ENCODE results near the gene DMD. TPM values are rescaled to one million over a fixed set of nuclear protein-coding genes. Genes with fewer than 3 reads are reported as not detected.

The DMD gene
- total and polyA plus RNA-seq, 2 donors (not counting 1 experiment from before 2014, with no cell fraction given) = 2.0 to 51.8 TPM

DNA sequence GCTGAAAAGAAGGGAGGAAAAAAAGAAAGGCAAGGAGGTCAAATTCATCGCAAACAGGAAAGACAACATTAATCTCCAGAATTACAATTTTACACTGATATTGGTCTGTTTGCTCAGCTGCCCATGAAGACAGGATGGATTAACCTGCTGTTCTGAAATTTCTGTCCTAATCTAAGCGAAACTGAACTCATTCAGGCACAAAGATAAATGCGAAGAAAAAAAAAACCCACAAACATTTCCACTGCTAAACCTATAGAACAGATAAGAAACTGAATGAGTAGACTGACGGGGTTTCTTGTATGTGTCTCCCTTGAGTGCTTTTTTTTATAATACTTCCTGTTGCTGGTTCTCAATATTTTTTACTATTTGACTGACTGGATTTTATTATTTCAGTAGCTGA, 1887.7 kb downstream of the DMD start:
- Mint-ChIP-seq H3K4me3 (no peak overlapping the region), H3K9me3 (ENCODE audit: insufficient read depth) (no peaks in the 10 kb centered on the region), H3K27ac (no peak overlapping the region), H3K27me3 (peaks cover 3% of the 10 kb centered on the region), H3K4me1 (no peaks in the 10 kb centered on the region)
- Histone ChIP-seq H3K36me3 (replicated peaks in 1 of 2; ENCODE audit: control extremely low read depth in 1 of 2, control insufficient read depth in 1 of 2, extremely low read depth in 1 of 2, insufficient read depth in 2 of 2, low read length in 1 of 2) (no peaks in the 10 kb centered on the region), H3K4me2 (replicated peaks; ENCODE audit: low read depth, low read length, poor library complexity, severe bottlenecking) (no peak overlapping the region), H3K27ac (ENCODE audit: low read length in 2 of 2) (no peak overlapping the region), H2AFZ (ENCODE audit: insufficient read depth, low read depth, low read length, poor library complexity, severe bottlenecking) (no peak overlapping the region), H4K20me1 (ENCODE audit: control insufficient read depth, insufficient read depth, low read length, poor library complexity, severe bottlenecking) (no peaks in the 10 kb centered on the region), H3K9ac (ENCODE audit: low read length) (no peak overlapping the region), H3K9me3 (ENCODE audit: control extremely low read depth in 1 of 3, control insufficient read depth in 2 of 3, insufficient read depth in 1 of 3, low read length in 2 of 3) (no peaks in the 10 kb centered on the region), H3K4me1 (ENCODE audit: control insufficient read depth in 2 of 2, insufficient read depth in 2 of 2, low read length in 2 of 2) (no peaks in the 10 kb centered on the region), H3K27me3 (replicated peaks in 1 of 4; ENCODE audit: control extremely low read depth in 1 of 4, control insufficient read depth in 3 of 4, insufficient read depth in 4 of 4, low read length in 3 of 4) (no peaks in the 10 kb centered on the region), H3K4me3 (ENCODE audit: control extremely low read depth in 1 of 5, extremely low read depth in 1 of 5, insufficient read depth in 1 of 5, low read depth in 2 of 5, low read length in 4 of 5) (no peak overlapping the region), H3K79me2 (ENCODE audit: control insufficient read depth, insufficient read depth, low read length) (no peaks in the 10 kb centered on the region)
- intact Hi-C loops (cut with micrococcal nuclease) = no loop called here
- no peak for ATAC-seq (ENCODE audit: low read depth)
- ChIA-PET POLR2A (no interaction called here), CTCF (no interaction called here)
- TF ChIP-seq EZH2 (IDR thresholded peaks at IDR 0.05; ENCODE audit: borderline replicate concordance, insufficient read depth, low read depth, low read length, poor library complexity, severe bottlenecking) = no peak
- TF ChIP-seq, protein P1, sequence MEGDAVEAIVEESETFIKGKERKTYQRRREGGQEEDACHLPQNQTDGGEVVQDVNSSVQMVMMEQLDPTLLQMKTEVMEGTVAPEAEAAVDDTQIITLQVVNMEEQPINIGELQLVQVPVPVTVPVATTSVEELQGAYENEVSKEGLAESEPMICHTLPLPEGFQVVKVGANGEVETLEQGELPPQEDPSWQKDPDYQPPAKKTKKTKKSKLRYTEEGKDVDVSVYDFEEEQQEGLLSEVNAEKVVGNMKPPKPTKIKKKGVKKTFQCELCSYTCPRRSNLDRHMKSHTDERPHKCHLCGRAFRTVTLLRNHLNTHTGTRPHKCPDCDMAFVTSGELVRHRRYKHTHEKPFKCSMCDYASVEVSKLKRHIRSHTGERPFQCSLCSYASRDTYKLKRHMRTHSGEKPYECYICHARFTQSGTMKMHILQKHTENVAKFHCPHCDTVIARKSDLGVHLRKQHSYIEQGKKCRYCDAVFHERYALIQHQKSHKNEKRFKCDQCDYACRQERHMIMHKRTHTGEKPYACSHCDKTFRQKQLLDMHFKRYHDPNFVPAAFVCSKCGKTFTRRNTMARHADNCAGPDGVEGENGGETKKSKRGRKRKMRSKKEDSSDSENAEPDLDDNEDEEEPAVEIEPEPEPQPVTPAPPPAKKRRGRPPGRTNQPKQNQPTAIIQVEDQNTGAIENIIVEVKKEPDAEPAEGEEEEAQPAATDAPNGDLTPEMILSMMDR (IDR thresholded peaks at IDR 0.05) = no peak
- no CpG with 5 or more reads among the region's 4 CpGs for WGBS (ENCODE audit: insufficient coverage)
- DNase-seq = no peak

DNA sequence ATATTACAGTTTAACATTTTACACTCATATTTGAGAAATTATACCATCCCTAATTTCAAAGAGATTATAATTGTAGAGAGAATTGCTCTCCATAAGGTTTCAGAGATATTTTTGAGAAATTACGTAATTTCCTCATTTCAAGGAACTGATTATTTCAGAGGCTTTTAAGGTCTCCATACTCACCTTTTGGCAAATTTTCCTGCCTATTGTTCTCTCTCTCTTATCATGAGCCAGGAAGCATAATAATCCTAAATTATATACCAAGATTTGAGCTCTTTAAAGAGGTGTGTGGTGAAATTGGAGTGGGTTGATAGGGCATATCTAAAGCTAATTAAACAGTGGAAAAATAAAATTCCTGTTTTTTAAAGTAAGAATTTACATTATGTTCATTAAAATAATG, 1890.6 kb downstream of the DMD start:
- ATAC-seq (ENCODE audit: low read depth) (no peak), DNase-seq (no peak)
- Mint-ChIP-seq H3K4me1 (no peaks in the 10 kb centered on the region), H3K4me3 (no peak overlapping the region), H3K27me3 (peaks cover 8% of the 10 kb centered on the region), H3K27ac (no peak overlapping the region), H3K9me3 (ENCODE audit: insufficient read depth) (no peaks in the 10 kb centered on the region)
- no peak overlapping the region for H3K4me2 ChIP-seq (replicated peaks; ENCODE audit: low read depth, low read length, poor library complexity, severe bottlenecking)
- no peak overlapping the region for H3K9ac ChIP-seq (ENCODE audit: low read length)
- no peaks in the 10 kb centered on the region for H3K9me3 ChIP-seq (ENCODE audit: control extremely low read depth in 1 of 3, control insufficient read depth in 2 of 3, insufficient read depth in 1 of 3, low read length in 2 of 3)
- H3K4me3 ChIP-seq (ENCODE audit: control extremely low read depth in 1 of 5, extremely low read depth in 1 of 5, insufficient read depth in 1 of 5, low read depth in 2 of 5, low read length in 4 of 5) = no peak overlapping the region
- POLR2A ChIA-PET = no interaction called here
- no peaks in the 10 kb centered on the region for H3K4me1 ChIP-seq (ENCODE audit: control insufficient read depth in 2 of 2, insufficient read depth in 2 of 2, low read length in 2 of 2)
- H3K27me3 ChIP-seq (replicated peaks in 1 of 4; ENCODE audit: control extremely low read depth in 1 of 4, control insufficient read depth in 3 of 4, insufficient read depth in 4 of 4, low read length in 3 of 4) = no peaks in the 10 kb centered on the region
- CTCF ChIA-PET = interaction anchor here (1.3 kb wide), 1 partner anchor 28 kb away, joined by 3 read pairs; no protein-coding TSS in a partner anchor
- no peaks in the 10 kb centered on the region for H3K79me2 ChIP-seq (ENCODE audit: control insufficient read depth, insufficient read depth, low read length)
- no CpG with 5 or more reads among the region's 1 CpG for WGBS (ENCODE audit: insufficient coverage)
- TF ChIP-seq EZH2 (IDR thresholded peaks at IDR 0.05; ENCODE audit: borderline replicate concordance, insufficient read depth, low read depth, low read length, poor library complexity, severe bottlenecking) = no peak
- TF ChIP-seq, protein P1 (IDR thresholded peaks at IDR 0.05) = no peak
- no peak overlapping the region for H3K27ac ChIP-seq (ENCODE audit: low read length in 2 of 2)
- no peak overlapping the region for H2AFZ ChIP-seq (ENCODE audit: insufficient read depth, low read depth, low read length, poor library complexity, severe bottlenecking)
- intact Hi-C loops (cut with micrococcal nuclease) = no loop called here
- H4K20me1 ChIP-seq (ENCODE audit: control insufficient read depth, insufficient read depth, low read length, poor library complexity, severe bottlenecking) = no peaks in the 10 kb centered on the region
- H3K36me3 ChIP-seq (replicated peaks in 1 of 2; ENCODE audit: control extremely low read depth in 1 of 2, control insufficient read depth in 1 of 2, extremely low read depth in 1 of 2, insufficient read depth in 2 of 2, low read length in 1 of 2) = no peaks in the 10 kb centered on the region
